Hepatic stellate cell (primary cell): ENCODE results near the gene TMEM158.

Source experiments
- DNase-seq: peaks from one replicate; pipeline ENCODE4 v3.0.0; 2011; ENCODE audit warnings: low spot score

Gene TMEM158

GRCh38 chr3:45199837-45200648 lies 26.0 kb downstream of the TMEM158 start:
- peak; percentile 74 for DNase-seq

- no peak for DNase-seq
Measured at GRCh38 chr3:45198264-45199260, 27.5 kb downstream of the TMEM158 start.

- DNase-seq: no peak
Measured at GRCh38 chr3:45194791-45195190, 31.3 kb downstream of the TMEM158 start.

- no peak for DNase-seq
Measured at GRCh38 chr3:45191924-45192417, 34.1 kb downstream of the TMEM158 start.

- no peak for DNase-seq
Measured at GRCh38 chr3:45191424-45191823, 34.7 kb downstream of the TMEM158 start.

GRCh38 chr3:45188719-45189659 lies 37.1 kb downstream of the TMEM158 start:
- no peak for DNase-seq

- no peak for DNase-seq
Measured at GRCh38 chr3:45187694-45188141, 38.4 kb downstream of the TMEM158 start.

- no peak for DNase-seq
Measured at GRCh38 chr3:45186871-45187270, 39.2 kb downstream of the TMEM158 start.

GRCh38 chr3:45185461-45185860 lies 40.6 kb downstream of the TMEM158 start:
- no peak for DNase-seq

- DNase-seq: no peak
Measured at GRCh38 chr3:45185052-45185451, 41.0 kb downstream of the TMEM158 start.

GRCh38 chr3:45183872-45184262 lies 42.2 kb downstream of the TMEM158 start:
- DNase-seq: no peak

GRCh38 chr3:45182915-45183871 lies 42.9 kb downstream of the TMEM158 start:
- DNase-seq: peak; percentile 53

- no peak for DNase-seq
Measured at GRCh38 chr3:45181496-45181895, 44.6 kb downstream of the TMEM158 start.

- no peak for DNase-seq
Measured at GRCh38 chr3:45180899-45181298, 45.2 kb downstream of the TMEM158 start.

- DNase-seq: peak; percentile 70
Measured at GRCh38 chr3:45180051-45180450, 46.0 kb downstream of the TMEM158 start.

- no peak for DNase-seq
Measured at GRCh38 chr3:45179163-45179562, 46.9 kb downstream of the TMEM158 start.

- DNase-seq: no peak
Measured at GRCh38 chr3:45178183-45179023, 47.7 kb downstream of the TMEM158 start.

GRCh38 chr3:45176912-45177311 lies 49.2 kb downstream of the TMEM158 start:
- no peak for DNase-seq
